ENCODE measurements around the gene CBX4.

The CBX4 gene

DNA sequence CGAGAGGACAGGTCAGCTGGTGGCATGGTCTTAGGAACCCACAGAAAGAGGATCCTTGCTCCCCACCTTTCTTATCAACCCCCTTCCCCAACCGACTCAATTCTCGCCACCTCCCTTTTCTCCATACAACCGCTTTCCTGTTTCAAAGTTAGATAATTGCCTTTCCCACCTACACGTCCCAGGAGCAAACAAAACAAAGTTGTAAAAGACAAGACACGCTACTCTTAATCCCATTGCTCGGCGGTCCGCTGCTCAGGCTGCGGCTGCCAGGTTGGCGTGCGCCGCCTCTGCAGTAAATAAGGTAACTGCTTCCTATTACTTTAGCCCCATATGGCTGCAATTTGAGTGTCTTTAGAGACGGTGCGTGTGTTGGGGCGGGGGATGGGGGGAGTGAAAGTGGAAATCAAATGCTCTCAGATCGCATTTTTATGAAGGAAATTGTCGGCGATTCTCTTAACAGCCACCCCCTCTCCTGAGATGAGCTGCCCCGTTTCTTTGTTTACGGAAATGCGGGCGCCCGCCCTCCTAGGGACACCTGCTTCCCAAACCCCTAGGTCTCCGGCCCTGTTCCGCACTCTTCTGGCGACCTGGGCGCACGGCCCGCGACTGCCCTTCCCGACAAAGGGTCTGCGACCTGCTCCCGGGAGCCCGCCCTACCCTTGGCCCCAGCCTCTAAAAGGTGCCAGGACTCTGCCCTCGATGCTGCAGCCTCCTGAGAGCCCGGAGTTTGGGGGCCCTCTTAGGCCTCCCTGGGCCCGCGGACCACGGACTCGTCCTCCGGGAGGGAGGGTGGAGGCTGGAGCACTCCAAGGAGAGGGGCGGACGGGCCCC, 38.7 kb downstream of the CBX4 start:
- DNase-seq, result peak; percentile 87
- Histone ChIP-seq H3K27ac (peak overlapping the region; percentile 43), H3K9me3 (ENCODE audit: severe bottlenecking) (no peaks in the 10 kb centered on the region), H3K27me3 (ENCODE audit: insufficient read depth, low read depth, severe bottlenecking) (no peaks in the 10 kb centered on the region), H3K4me3 (ENCODE audit: low read depth, low read length) (peak overlapping the region; percentile 45), H3K36me3 (peaks cover 6% of the 10 kb centered on the region)
- TF ChIP-seq, protein P1, sequence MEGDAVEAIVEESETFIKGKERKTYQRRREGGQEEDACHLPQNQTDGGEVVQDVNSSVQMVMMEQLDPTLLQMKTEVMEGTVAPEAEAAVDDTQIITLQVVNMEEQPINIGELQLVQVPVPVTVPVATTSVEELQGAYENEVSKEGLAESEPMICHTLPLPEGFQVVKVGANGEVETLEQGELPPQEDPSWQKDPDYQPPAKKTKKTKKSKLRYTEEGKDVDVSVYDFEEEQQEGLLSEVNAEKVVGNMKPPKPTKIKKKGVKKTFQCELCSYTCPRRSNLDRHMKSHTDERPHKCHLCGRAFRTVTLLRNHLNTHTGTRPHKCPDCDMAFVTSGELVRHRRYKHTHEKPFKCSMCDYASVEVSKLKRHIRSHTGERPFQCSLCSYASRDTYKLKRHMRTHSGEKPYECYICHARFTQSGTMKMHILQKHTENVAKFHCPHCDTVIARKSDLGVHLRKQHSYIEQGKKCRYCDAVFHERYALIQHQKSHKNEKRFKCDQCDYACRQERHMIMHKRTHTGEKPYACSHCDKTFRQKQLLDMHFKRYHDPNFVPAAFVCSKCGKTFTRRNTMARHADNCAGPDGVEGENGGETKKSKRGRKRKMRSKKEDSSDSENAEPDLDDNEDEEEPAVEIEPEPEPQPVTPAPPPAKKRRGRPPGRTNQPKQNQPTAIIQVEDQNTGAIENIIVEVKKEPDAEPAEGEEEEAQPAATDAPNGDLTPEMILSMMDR (IDR thresholded peaks at IDR 0.05; ENCODE audit: low read depth, low read length), result no peak

- peak; percentile 33 for DNase-seq
- Histone ChIP-seq H3K27ac (peak overlapping the region; percentile 43; the same call in 1 of the 2 replicates), H3K36me3 (peaks cover 13% of the 10 kb centered on the region), H3K9me3 (ENCODE audit: severe bottlenecking) (no peaks in the 10 kb centered on the region), H3K27me3 (ENCODE audit: insufficient read depth, low read depth, severe bottlenecking) (no peaks in the 10 kb centered on the region), H3K4me3 (ENCODE audit: low read depth, low read length) (peak overlapping the region; percentile 45; the same call in 1 of the 2 replicates)
- TF ChIP-seq, protein P1 (IDR thresholded peaks at IDR 0.05; ENCODE audit: low read depth, low read length), result no peak
Observed at GRCh38 chr17:79799538-79800324, 39.5 kb downstream of the CBX4 start.

- no peak overlapping the region for H3K4me3 ChIP-seq (ENCODE audit: low read depth, low read length)
- peaks cover 18% of the 10 kb centered on the region for H3K36me3 ChIP-seq
- no peaks in the 10 kb centered on the region for H3K27me3 ChIP-seq (ENCODE audit: insufficient read depth, low read depth, severe bottlenecking)
Observed at GRCh38 chr17:79799174-79799537, 40.1 kb downstream of the CBX4 start.

GRCh38 chr17:79798299-79799173, 40.7 kb downstream of the CBX4 start:
- TF ChIP-seq, protein P1 (IDR thresholded peaks at IDR 0.05; ENCODE audit: low read depth, low read length), result no peak
- DNase-seq, result peak; percentile 30
- peak overlapping the region; percentile 94 for H3K27ac ChIP-seq
- no peaks in the 10 kb centered on the region for H3K9me3 ChIP-seq (ENCODE audit: severe bottlenecking)
- H3K36me3 ChIP-seq, result peaks cover 23% of the 10 kb centered on the region
- no peaks in the 10 kb centered on the region for H3K27me3 ChIP-seq (ENCODE audit: insufficient read depth, low read depth, severe bottlenecking)
- no peak overlapping the region for H3K4me3 ChIP-seq (ENCODE audit: low read depth, low read length)

More at GRCh38 chr17:79799174-79799537, 40.1 kb downstream of the CBX4 start:
- TF ChIP-seq, protein P1 (IDR thresholded peaks at IDR 0.05; ENCODE audit: low read depth, low read length), result no peak
- no peak for DNase-seq
- Histone ChIP-seq H3K27ac (no peak overlapping the region), H3K9me3 (ENCODE audit: severe bottlenecking) (no peaks in the 10 kb centered on the region)

- peak overlapping the region; percentile 94 for H3K27ac ChIP-seq
- H3K4me3 ChIP-seq (ENCODE audit: low read depth, low read length), result peak overlapping the region; percentile 42
- H3K36me3 ChIP-seq, result peaks cover 27% of the 10 kb centered on the region
- H3K27me3 ChIP-seq (ENCODE audit: insufficient read depth, low read depth, severe bottlenecking), result no peaks in the 10 kb centered on the region
- H3K9me3 ChIP-seq (ENCODE audit: severe bottlenecking), result no peaks in the 10 kb centered on the region
- DNase-seq, result peak; percentile 89
- TF ChIP-seq, protein P1 (IDR thresholded peaks at IDR 0.05; ENCODE audit: low read depth, low read length), result no peak
Observed at GRCh38 chr17:79797492-79798298, 41.5 kb downstream of the CBX4 start.

Measured in WERI-Rb-1 (cell line).